DND-41 (cell line): ENCODE data around the gene SETD1A.

ENCODE experiments used
- CTCF ChIP-seq: IDR thresholded peaks from 2 replicates; pipeline ENCODE4 v1.5.1; 2012; ENCODE audit warnings: borderline replicate concordance, low read length, moderate library complexity, mild to moderate bottlenecking; ENCODE audit not compliant: poor library complexity, severe bottlenecking; ENCODE audit errors: extremely low read depth
- EZH2 ChIP-seq: IDR thresholded peaks from 3 replicates; pipeline ENCODE4 v1.6.1; 2012; ENCODE audit warnings: borderline replicate concordance, low read depth, mild to moderate bottlenecking, moderate library complexity, low read length, inconsistent platforms; ENCODE audit not compliant: severe bottlenecking

GRCh38 chr16:30987581-30988190 is 30.1 kb downstream of the SETD1A start:
- TF ChIP-seq CTCF (no peak), EZH2 (no peak)
